H1 (cell line): ENCODE data around the gene RAB40C. TPM values are rescaled to one million over a fixed set of nuclear protein-coding genes. Genes with fewer than 3 reads are reported as not detected.

ENCODE experiments used
- CTCF ChIA-PET: fragments of 300-600 bp; sonication (Branson Sonifier 250); formaldehyde crosslinking; loops from one replicate; lab custom pipeline; 2021; ENCODE audit not compliant: partially characterized antibody; lab: Charles Lee
- POLR2A ChIA-PET: fragments of 300-600 bp; sonication (Branson Sonifier 250); formaldehyde crosslinking; loops from one replicate; lab custom pipeline; 2021; ENCODE audit warnings: inconsistent platforms; ENCODE audit not compliant: partially characterized antibody; lab: Charles Lee
- DNase-seq, 2 experiments: peaks; one replicate each; pipeline versions ENCODE4 v3.0.0 to v3.0.0-alpha.2; 2010 to 2022; ENCODE audit warnings: low spot score in 2 of 2, low read depth in 1 of 2, mixed read lengths in 1 of 2
- FAIRE-seq: peaks from 2 replicates; lab custom pipeline; 2011; peaks lifted over from hg19 to GRCh38; lab: Jason Lieb, UNC
- H2AFZ ChIP-seq: 2 replicates; pipeline ENCODE4 v1.8.1; 2012; ENCODE audit warnings: low read length, inconsistent platforms
- H2AK5ac ChIP-seq: 2 replicates; pipeline ENCODE4 v1.6.1; 2013; ENCODE audit warnings: low read depth, low read length
- H2BK120ac ChIP-seq: replicated peaks from 2 replicates; pipeline ENCODE3; 2013; ENCODE audit warnings: low read depth, low read length, inconsistent platforms
- H2BK12ac ChIP-seq: 2 replicates; pipeline ENCODE4 v1.6.1; 2013; ENCODE audit warnings: low read depth, low read length
- H2BK15ac ChIP-seq: 2 replicates; pipeline ENCODE4 v1.6.1; 2013; ENCODE audit warnings: low read length
- H2BK20ac ChIP-seq: 2 replicates; pipeline ENCODE4 v1.6.1; 2013; ENCODE audit warnings: low read length
- H2BK5ac ChIP-seq: 2 replicates; pipeline ENCODE4 v1.6.1; 2013; ENCODE audit warnings: low read depth, low read length
- H3K14ac ChIP-seq: 2 replicates; pipeline ENCODE4 v1.6.1; 2013; ENCODE audit warnings: inconsistent platforms; ENCODE audit not compliant: insufficient read length
- H3K18ac ChIP-seq: 2 replicates; pipeline ENCODE4 v1.6.1; 2013; ENCODE audit warnings: low read length; ENCODE audit errors: extremely low read depth
- H3K23ac ChIP-seq: 2 replicates; pipeline ENCODE4 v1.6.1; 2013; ENCODE audit warnings: inconsistent platforms; ENCODE audit not compliant: insufficient read length
- H3K23me2 ChIP-seq: 2 replicates; pipeline ENCODE4 v1.6.1; 2013; ENCODE audit warnings: low read depth, low read length
- H3K27ac ChIP-seq: 2 replicates; pipeline ENCODE4 v1.6.1; 2011; ENCODE audit warnings: low read depth, low read length, inconsistent platforms
- H3K27me3 ChIP-seq, 4 experiments: replicated peaks in 1 of 4; 1 replicate in 1 of 4; 2 replicates in 3 of 4; pipeline versions ENCODE4 v1.6.1 to v1.8.1; 2011 to 2013; ENCODE audit warnings: low read length in 3 of 4, mild to moderate bottlenecking in 3 of 4, inconsistent platforms in 2 of 4, mixed read lengths in 2 of 4, moderate library complexity in 1 of 4; ENCODE audit not compliant: control insufficient read depth in 3 of 4, insufficient read depth in 3 of 4; ENCODE audit errors: extremely low read depth in 1 of 4
- H3K36me3 ChIP-seq, 4 experiments: 2 replicates each; pipeline versions ENCODE4 v1.6.1 to v1.8.1; 2011 to 2013; ENCODE audit warnings: mild to moderate bottlenecking in 4 of 4, low read length in 3 of 4, moderate library complexity in 2 of 4, control low read depth in 1 of 4, inconsistent platforms in 1 of 4; ENCODE audit not compliant: insufficient read depth in 4 of 4, control insufficient read depth in 2 of 4
- H3K4ac ChIP-seq: replicated peaks from 2 replicates; pipeline ENCODE3; 2013; ENCODE audit warnings: low read length, low read depth, mixed read lengths, inconsistent platforms; ENCODE audit not compliant: insufficient read length
- H3K4me1 ChIP-seq, 4 experiments: replicated peaks in 1 of 4; 1 replicate in 1 of 4; 2 replicates in 3 of 4; pipeline versions ENCODE4 v1.6.1 to v1.8.1; 2011 to 2013; ENCODE audit warnings: low read length in 3 of 4, inconsistent platforms in 2 of 4, mixed read lengths in 1 of 4; ENCODE audit not compliant: insufficient read depth in 4 of 4, control insufficient read depth in 3 of 4
- H3K4me2 ChIP-seq, 2 experiments: 2 replicates each; pipeline versions ENCODE4 v1.6.1 to v1.8.1; 2011 to 2013; ENCODE audit warnings: low read depth in 2 of 2, low read length in 2 of 2, control low read depth in 1 of 2, inconsistent platforms in 1 of 2, mild to moderate bottlenecking in 1 of 2; ENCODE audit not compliant: insufficient read depth in 1 of 2
- H3K4me3 ChIP-seq, 4 experiments: fragments of 200-600, 300-600 bp in 1 of 4; sonication (generic), shearing (Covaris generic), sonication (Bioruptor Twin) in 1 of 4; 2 replicates each; pipeline versions ENCODE4 v1.5.1 to v1.8.1; 2011 to 2016; ENCODE audit warnings: low read length in 4 of 4, low read depth in 3 of 4, control low read depth in 2 of 4, inconsistent platforms in 2 of 4, mild to moderate bottlenecking in 2 of 4, mixed read lengths in 1 of 4, moderate library complexity in 1 of 4; ENCODE audit not compliant: insufficient read depth in 2 of 4; ENCODE audit errors: extremely low read depth in 1 of 4
- H3K56ac ChIP-seq: replicated peaks from 2 replicates; pipeline ENCODE3; 2013; ENCODE audit warnings: low read depth, mild to moderate bottlenecking, mixed read lengths, low read length, inconsistent platforms; ENCODE audit not compliant: insufficient read length
- H3K79me1 ChIP-seq: 2 replicates; pipeline ENCODE4 v1.6.1; 2013; ENCODE audit warnings: low read depth, low read length, control low read depth
- H3K79me2 ChIP-seq, 2 experiments: 2 replicates each; pipeline versions ENCODE4 v1.6.1 to v1.8.1; 2012 to 2013; ENCODE audit warnings: low read length in 2 of 2, mild to moderate bottlenecking in 2 of 2, inconsistent platforms in 1 of 2; ENCODE audit not compliant: insufficient read depth in 2 of 2, control insufficient read depth in 1 of 2
- H3K9ac ChIP-seq, 4 experiments: replicated peaks in 1 of 4; 1 replicate in 1 of 4; 2 replicates in 3 of 4; pipeline versions ENCODE4 v1.6.1 to v1.8.1; 2011 to 2013; ENCODE audit warnings: low read depth in 3 of 4, low read length in 3 of 4, control low read depth in 2 of 4, mild to moderate bottlenecking in 2 of 4, moderate library complexity in 2 of 4, inconsistent platforms in 1 of 4; ENCODE audit errors: extremely low read depth in 1 of 4
- H3K9me3 ChIP-seq, 2 experiments: 2 replicates each; pipeline versions ENCODE4 v1.6.1 to v1.8.1; 2012 to 2013; ENCODE audit warnings: mild to moderate bottlenecking in 2 of 2, moderate library complexity in 2 of 2, control low read depth in 1 of 2, inconsistent platforms in 1 of 2, low read depth in 1 of 2, low read length in 1 of 2, mixed read lengths in 1 of 2; ENCODE audit not compliant: insufficient read depth in 2 of 2
- H4K20me1 ChIP-seq, 2 experiments: replicated peaks in 1 of 2; 2 replicates each; pipeline versions ENCODE3 to v1.8.1; 2011 to 2013; ENCODE audit warnings: inconsistent platforms in 2 of 2, low read length in 2 of 2, mild to moderate bottlenecking in 1 of 2; ENCODE audit not compliant: insufficient read depth in 2 of 2, control insufficient read depth in 1 of 2
- H4K5ac ChIP-seq: 2 replicates; pipeline ENCODE4 v1.6.1; 2013; ENCODE audit warnings: low read length, low read depth, mixed read lengths, inconsistent platforms; ENCODE audit not compliant: insufficient read length
- H4K8ac ChIP-seq: 2 replicates; pipeline ENCODE4 v1.8.0; 2013; ENCODE audit warnings: mild to moderate bottlenecking, moderate library complexity, low read length, inconsistent platforms; ENCODE audit not compliant: insufficient read depth; ENCODE audit errors: extremely low read depth
- H4K91ac ChIP-seq: replicated peaks from 2 replicates; pipeline ENCODE3; 2013; ENCODE audit warnings: low read length, mixed read lengths, inconsistent platforms; ENCODE audit not compliant: insufficient read length
- CBX5 ChIP-seq: fragments of 300-800, 300-1000 bp; sonication (generic); IDR thresholded peaks from 2 replicates; pipeline ENCODE4 v1.7.1; 2016; ENCODE audit warnings: antibody characterized with exemption, low read length, low read depth
- CREB1 ChIP-seq: IDR thresholded peaks from 2 replicates; pipeline ENCODE4 v1.6.1; 2012; ENCODE audit warnings: inconsistent platforms
- EP300 ChIP-seq, 2 experiments: IDR thresholded peaks; 1 replicate in 1 of 2; 2 replicates in 1 of 2; pipeline ENCODE4 v1.6.1; 2011 to 2012; ENCODE audit warnings: low read depth in 2 of 2, low read length in 2 of 2, mild to moderate bottlenecking in 2 of 2, borderline replicate concordance in 1 of 2, inconsistent platforms in 1 of 2, moderate library complexity in 1 of 2
- HDAC2 ChIP-seq, 2 experiments: fragments of 300-600 bp in 1 of 2; sonication (generic) in 1 of 2; IDR thresholded peaks; 2 replicates each; pipeline ENCODE4 v1.6.1; 2011 to 2012; ENCODE audit warnings: low read depth in 2 of 2, low read length in 2 of 2, mild to moderate bottlenecking in 2 of 2, moderate library complexity in 2 of 2, borderline replicate concordance in 1 of 2, inconsistent platforms in 1 of 2
- HDAC6 ChIP-seq: IDR thresholded peaks from one replicate; pipeline ENCODE4 v1.7.1; 2012; ENCODE audit warnings: low read depth, mild to moderate bottlenecking, inconsistent platforms, low read length, moderate library complexity
- MAFK ChIP-seq: IDR thresholded peaks from 2 replicates; pipeline ENCODE4 v1.6.1; 2012; ENCODE audit warnings: low read depth, mild to moderate bottlenecking, improper control_type of control experiment, low read length
- POLR2A ChIP-seq, 2 experiments: IDR thresholded peaks; 1 replicate in 1 of 2; 2 replicates in 1 of 2; pipeline ENCODE4 v1.6.1; 2011; ENCODE audit warnings: low read depth in 2 of 2, low read length in 2 of 2, mild to moderate bottlenecking in 2 of 2; ENCODE audit errors: control extremely low read depth in 1 of 2
- RFX5 ChIP-seq: IDR thresholded peaks from 2 replicates; pipeline ENCODE4 v1.6.1; 2011; ENCODE audit warnings: low read depth, low read length, improper control_type of control experiment, borderline replicate concordance
- RNF2 ChIP-seq: fragments of 200-900, 300-1000 bp; sonication (generic); IDR thresholded peaks from 2 replicates; pipeline ENCODE4 v1.7.1; 2016; ENCODE audit warnings: borderline replicate concordance, low read depth, mild to moderate bottlenecking, antibody characterized with exemption, low read length; ENCODE audit not compliant: poor library complexity, severe bottlenecking; ENCODE audit errors: missing control alignments
- SP1 ChIP-seq: IDR thresholded peaks from 2 replicates; pipeline ENCODE4 v1.6.1; 2011; ENCODE audit warnings: low read depth, low read length
- SRF ChIP-seq: IDR thresholded peaks from 2 replicates; pipeline ENCODE4 v1.6.1; 2011; ENCODE audit warnings: mild to moderate bottlenecking, low read depth, low read length, moderate library complexity
- WGBS, 2 experiments: shearing (Covaris generic) in 1 of 2; methylation state at CpG; one replicate each; pipeline versions ENCODE4 v1.1.6 to v1.1.7; 2013 to 2015; ENCODE audit warnings: low lambda C conversion rate in 2 of 2, mixed read lengths in 2 of 2, inconsistent platforms in 1 of 2, low coverage in 1 of 2, missing lambda C conversion rate in 1 of 2; ENCODE audit not compliant: insufficient replicate concordance in 2 of 2, insufficient coverage in 1 of 2, insufficient read length in 1 of 2; ENCODE audit errors: extremely low coverage in 1 of 2, missing lambda C conversion rate in 1 of 2; 5-methylcytosine and 5-hydroxymethylcytosine counted together
- polyA plus RNA-seq, 7 experiments: library from polyadenylated mRNA; depleted of rRNA in 3 of 7; stranded (reverse) in 5 of 7; unstranded in 2 of 7; fragments of >200 nt in 5 of 7; fragments of 200-250 nt in 2 of 7; gene quantifications; 1 replicate in 5 of 7; 2 replicates in 1 of 7; 4 replicates in 1 of 7; pipeline versions ENCODE4 v1.2.1 to v1.2.3, GENCODE V29; 2011 to 2013; ENCODE audit warnings: missing spikeins in 2 of 7, mixed read lengths in 2 of 7
- total RNA-seq: library from RNA; stranded (reverse); fragmentation: NEBNext Ultra II Directional; extraction: Animal tissue kit (Norgen Biotek cat#: 25700); gene quantifications from 2 replicates; pipeline ENCODE4 v1.2.1, GENCODE V29; 2021

Gene RAB40C
- total and polyA plus RNA-seq, 2 of the 8 experiments (the other 6 are each of a cell fraction or from before 2014, with no cell fraction given): 13.9 to 15.6 TPM

- POLR2A ChIA-PET: interaction anchor here (1.2 to 2.0 kb wide), 2 partner anchors 9 to 10 kb away, joined by 3 to 5 read pairs; partner anchors contain the start of gene RAB40C
- no peak overlapping the region for H3K56ac ChIP-seq
- H4K20me1 ChIP-seq: peaks cover 10 to 13% of the 10 kb centered on the region in 2 experiments
- H3K18ac ChIP-seq: no peak overlapping the region
- peaks cover 0 to 3% (median under 1%) of the 10 kb centered on the region in 4 experiments; a peak in 3 of 7 replicates for H3K27me3 ChIP-seq
- H3K9ac ChIP-seq: no peak overlapping the region
- peaks cover 0 to 4% of the 10 kb centered on the region in 2 experiments; a peak in 1 of 4 replicates for H3K9me3 ChIP-seq
- 95% methylated on average over 42 of the region's 43 CpGs; no CpG with 5 or more reads in 1 of the 2 experiments for WGBS, 2 experiments
- no peak overlapping the region; the same call in 1 of the 2 replicates for H4K8ac ChIP-seq
- H3K36me3 ChIP-seq: peaks cover 0 to 3% (median under 1%) of the 10 kb centered on the region in 4 experiments; a peak in 2 of 8 replicates
- no peak overlapping the region for H2BK120ac ChIP-seq
- no peak overlapping the region for H3K4me2 ChIP-seq
- H3K14ac ChIP-seq: no peak overlapping the region
- no peaks in the 10 kb centered on the region for H3K23me2 ChIP-seq
- H2BK15ac ChIP-seq: no peak overlapping the region
- no peak overlapping the region for H4K91ac ChIP-seq
- peaks cover 10% of the 10 kb centered on the region; the same call in 1 of the 2 replicates for H3K79me1 ChIP-seq
- no peak overlapping the region for H3K27ac ChIP-seq
- H3K23ac ChIP-seq: no peak overlapping the region
- H3K4ac ChIP-seq: no peak overlapping the region
- H2BK20ac ChIP-seq: no peak overlapping the region
- no peak overlapping the region for H2AFZ ChIP-seq
- H3K4me3 ChIP-seq: no peak overlapping the region
- no peak for FAIRE-seq
- peaks cover 0 to 2% (median 0%) of the 10 kb centered on the region in 4 experiments; a peak in 1 of 7 replicates for H3K4me1 ChIP-seq
- H2BK5ac ChIP-seq: 0 out of 2 replicates have a peak overlapping the region, but pooled peaks have one; percentile 5
- H3K79me2 ChIP-seq: peaks cover 3 to 5% of the 10 kb centered on the region in 2 experiments; a peak in 2 of 4 replicates
- H2AK5ac ChIP-seq: no peak overlapping the region
- no peak overlapping the region for H4K5ac ChIP-seq
- no peak overlapping the region for H2BK12ac ChIP-seq
- DNase-seq: no peak
- CTCF ChIA-PET: interaction anchor here (0.8 to 3.8 kb wide), 12 partner anchors 11 to 191 kb away, joined by 3 to 35 read pairs (median 4); partner anchors contain the start of gene METTL26
- no peak for TF ChIP-seq CBX5
- TF ChIP-seq HDAC6: no peak
- TF ChIP-seq CREB1: no peak
- no peak for TF ChIP-seq SRF
- TF ChIP-seq MAFK: no peak
- no peak for TF ChIP-seq RNF2
- no peak for TF ChIP-seq HDAC2 (IDR thresholded peaks at IDR 0.05; ENCODE audit: borderline replicate concordance in 1 of 2, low read depth in 2 of 2, low read length in 2 of 2)
- TF ChIP-seq EP300 (IDR thresholded peaks at IDR 0.05; ENCODE audit: borderline replicate concordance in 1 of 2, low read depth in 2 of 2, low read length in 2 of 2): no peak
- no peak for TF ChIP-seq RFX5
- no peak for TF ChIP-seq POLR2A (IDR thresholded peaks at IDR 0.05; ENCODE audit: control extremely low read depth in 1 of 2, low read depth in 2 of 2, low read length in 2 of 2)
- no peak for TF ChIP-seq SP1
These were observed 9.2 kb downstream of the RAB40C start for GRCh38 chr16:598823-599739.
